ENCODE results near the gene KCNH1. TPM values are rescaled to one million over a fixed set of nuclear protein-coding genes. Genes with fewer than 3 reads are reported as not detected.

KCNH1 gene
- total RNA-seq, 2 donors from 2014 or later: 0.40 to 0.64 TPM

- no peak for DNase-seq
- no peak for TF ChIP-seq CTCF (IDR thresholded peaks at IDR 0.05)
- intact Hi-C loops (cut with DNase I): no loop called here
- H3K27me3 ChIP-seq: no peaks in the 10 kb centered on the region
- H3K36me3 ChIP-seq: no peaks in the 10 kb centered on the region
- H3K9me3 ChIP-seq: no peaks in the 10 kb centered on the region
- no peak overlapping the region for H3K4me3 ChIP-seq
- no peak overlapping the region for H3K9ac ChIP-seq (ENCODE audit: low read depth in 2 of 2, low read length in 2 of 2)
- no peaks in the 10 kb centered on the region for H3K4me1 ChIP-seq
- H3K27ac ChIP-seq: no peak overlapping the region
These were observed 195.5 kb downstream of the KCNH1 start for GRCh38 chr1:210938416-210938925.

GRCh38 chr1:210937846-210938245, 196.1 kb downstream of the KCNH1 start:
- DNase-seq: no peak
- intact Hi-C loops (cut with DNase I): no loop called here
- Histone ChIP-seq H3K4me1 (no peaks in the 10 kb centered on the region), H3K27ac (no peak overlapping the region), H3K4me3 (no peak overlapping the region), H3K9ac (ENCODE audit: low read depth in 2 of 2, low read length in 2 of 2) (no peak overlapping the region), H3K36me3 (no peaks in the 10 kb centered on the region), H3K27me3 (no peaks in the 10 kb centered on the region), H3K9me3 (no peaks in the 10 kb centered on the region)
- TF ChIP-seq CTCF (IDR thresholded peaks at IDR 0.05): no peak

- intact Hi-C loops (cut with DNase I): no loop called here
- Histone ChIP-seq H3K27me3 (no peaks in the 10 kb centered on the region), H3K4me3 (no peak overlapping the region), H3K36me3 (no peaks in the 10 kb centered on the region), H3K9ac (ENCODE audit: low read depth in 2 of 2, low read length in 2 of 2) (no peak overlapping the region), H3K4me1 (no peaks in the 10 kb centered on the region), H3K27ac (no peak overlapping the region), H3K9me3 (no peaks in the 10 kb centered on the region)
- no peak for TF ChIP-seq CTCF (IDR thresholded peaks at IDR 0.05)
- no peak for DNase-seq
These were observed 198.0 kb downstream of the KCNH1 start for GRCh38 chr1:210935905-210936304.

- no peak for DNase-seq
- Histone ChIP-seq H3K27me3 (no peaks in the 10 kb centered on the region), H3K36me3 (no peaks in the 10 kb centered on the region), H3K9ac (ENCODE audit: low read depth in 2 of 2, low read length in 2 of 2) (no peak overlapping the region), H3K4me3 (no peak overlapping the region), H3K27ac (no peak overlapping the region), H3K4me1 (no peaks in the 10 kb centered on the region), H3K9me3 (no peaks in the 10 kb centered on the region)
- TF ChIP-seq CTCF (IDR thresholded peaks at IDR 0.05): no peak
- intact Hi-C loops (cut with DNase I): no loop called here
These were observed 201.8 kb downstream of the KCNH1 start for GRCh38 chr1:210932104-210932503.

GRCh38 chr1:210922666-210923065, 211.3 kb downstream of the KCNH1 start:
- H3K4me3 ChIP-seq: no peak overlapping the region
- no peak for TF ChIP-seq CTCF (IDR thresholded peaks at IDR 0.05)
- DNase-seq: no peak
- no peaks in the 10 kb centered on the region for H3K9me3 ChIP-seq
- no peaks in the 10 kb centered on the region for H3K36me3 ChIP-seq
- intact Hi-C loops (cut with DNase I): no loop called here
- no peak overlapping the region for H3K27ac ChIP-seq
- H3K9ac ChIP-seq (ENCODE audit: low read depth in 2 of 2, low read length in 2 of 2): no peak overlapping the region
- no peaks in the 10 kb centered on the region for H3K27me3 ChIP-seq
- H3K4me1 ChIP-seq: no peaks in the 10 kb centered on the region
